ENCODE results near the gene TMEM42.

Gene TMEM42

DNA sequence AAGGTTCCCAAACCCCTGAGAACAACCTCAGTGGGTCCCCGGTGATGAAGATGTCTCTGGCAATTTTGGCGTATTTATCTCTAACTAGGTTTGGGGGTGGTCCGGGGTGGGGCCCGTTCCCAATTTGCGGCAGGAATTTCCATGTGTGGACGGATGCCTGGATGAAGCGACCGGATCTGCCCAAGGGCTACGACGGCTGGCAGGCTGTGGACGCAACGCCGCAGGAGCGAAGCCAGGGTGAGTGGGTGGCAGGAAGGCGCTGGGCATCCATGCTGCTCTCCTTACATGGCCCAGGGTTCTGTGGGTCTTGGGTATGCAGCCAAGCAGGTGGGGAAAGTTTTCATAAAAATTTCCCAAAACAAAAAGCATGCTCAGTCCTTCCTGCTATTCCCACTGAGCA, 42.0 kb downstream of the TMEM42 start:
- no peak for DNase-seq
- intact Hi-C loops (cut with DNase I) = no loop called here

DNA sequence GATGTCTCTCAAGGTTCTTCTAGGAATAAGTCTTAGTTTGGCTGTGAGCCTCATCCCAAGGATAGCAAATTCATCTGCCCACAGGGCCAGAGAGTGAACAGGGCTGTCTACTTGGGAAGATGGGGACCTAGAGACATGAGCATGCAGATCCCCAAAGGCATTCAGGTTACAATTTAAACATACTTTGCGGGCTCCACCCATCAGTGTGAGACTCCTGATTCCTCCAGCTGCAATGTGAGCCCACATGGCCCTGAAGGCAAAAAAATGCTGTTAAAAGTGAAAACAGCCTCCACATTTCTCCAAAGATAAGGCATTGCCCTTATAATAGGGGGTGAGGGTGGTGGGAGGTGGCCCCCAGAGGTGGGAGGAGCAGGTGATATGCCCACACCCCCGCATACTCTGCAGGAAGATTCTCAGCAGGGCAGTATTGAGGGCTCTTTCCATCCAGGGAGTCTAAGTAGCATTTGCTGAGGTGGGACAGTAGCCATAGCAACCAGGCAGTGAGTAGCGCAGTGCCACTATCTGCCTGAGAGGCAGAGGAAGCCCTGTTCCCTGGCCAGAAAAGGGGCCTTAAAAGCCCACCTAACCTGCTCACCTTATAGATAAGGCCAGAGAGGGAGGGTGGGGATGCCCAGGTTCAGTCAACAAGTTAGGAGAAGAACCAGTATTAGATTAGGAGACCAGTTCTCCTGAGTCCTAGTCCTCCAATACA, 43.9 kb downstream of the TMEM42 start:
- DNase-seq = no peak
- intact Hi-C loops (cut with DNase I) = no loop called here

DNA sequence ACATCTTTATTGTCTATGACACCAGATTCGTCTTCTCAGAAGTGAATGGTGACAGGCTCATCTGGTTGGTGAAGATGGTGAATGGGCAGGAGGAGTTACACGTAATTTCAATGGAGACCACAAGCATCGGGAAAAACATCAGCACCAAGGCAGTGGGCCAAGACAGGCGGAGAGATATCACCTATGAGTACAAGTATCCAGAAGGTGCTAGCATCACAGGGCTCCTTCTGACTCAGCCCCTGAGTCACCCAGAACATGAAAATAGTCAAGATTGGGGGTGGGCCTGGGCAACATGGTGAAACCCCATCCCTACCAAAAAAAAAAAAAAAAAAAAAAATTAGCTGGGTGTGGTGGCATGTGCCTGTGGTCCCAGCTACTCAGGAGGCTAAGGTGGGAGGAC, 45.3 kb downstream of the TMEM42 start:
- intact Hi-C loops (cut with DNase I) = no loop called here
- no peak for DNase-seq

DNA sequence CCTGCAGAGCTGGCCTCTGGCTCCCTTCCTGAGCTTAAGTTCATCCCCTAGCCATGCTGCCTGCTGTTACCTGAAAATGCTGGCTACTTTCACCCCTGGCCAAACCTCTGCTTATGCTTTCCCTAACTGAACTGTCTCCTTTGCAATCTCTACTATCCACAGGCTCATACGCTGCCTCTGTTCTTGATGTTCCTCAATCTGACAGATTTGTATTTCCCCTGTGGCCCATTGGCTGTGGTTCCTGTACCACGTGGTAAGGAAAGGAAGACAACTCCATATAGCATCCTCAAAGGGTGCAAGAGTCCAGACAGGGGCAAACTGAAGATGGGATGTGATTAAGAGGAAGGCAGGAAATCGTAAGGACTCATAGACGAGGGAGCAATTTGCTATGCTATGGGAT, 45.9 kb downstream of the TMEM42 start:
- intact Hi-C loops (cut with DNase I) = no loop called here
- no peak for DNase-seq

DNA sequence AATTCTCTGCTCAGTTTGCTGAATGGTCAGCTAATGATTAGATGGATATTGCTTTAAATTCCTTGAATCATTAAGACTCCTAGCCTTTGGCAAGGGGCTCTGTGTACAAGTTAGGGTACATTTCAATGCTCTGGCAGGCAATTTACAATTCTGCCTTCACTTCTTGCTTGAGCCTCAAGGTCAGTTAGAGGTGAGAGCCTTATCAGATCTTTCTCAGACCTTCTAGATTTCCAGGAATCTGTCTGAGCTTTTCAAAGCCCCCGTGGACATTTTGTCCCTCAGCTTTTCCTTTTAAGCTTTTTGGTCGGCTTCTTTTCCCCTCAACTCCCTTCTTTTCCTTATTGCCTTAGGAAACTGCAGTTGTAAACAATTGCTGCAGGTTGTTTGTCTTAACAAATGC, 47.4 kb downstream of the TMEM42 start:
- intact Hi-C loops (cut with DNase I) = no loop called here
- no peak for DNase-seq

DNA sequence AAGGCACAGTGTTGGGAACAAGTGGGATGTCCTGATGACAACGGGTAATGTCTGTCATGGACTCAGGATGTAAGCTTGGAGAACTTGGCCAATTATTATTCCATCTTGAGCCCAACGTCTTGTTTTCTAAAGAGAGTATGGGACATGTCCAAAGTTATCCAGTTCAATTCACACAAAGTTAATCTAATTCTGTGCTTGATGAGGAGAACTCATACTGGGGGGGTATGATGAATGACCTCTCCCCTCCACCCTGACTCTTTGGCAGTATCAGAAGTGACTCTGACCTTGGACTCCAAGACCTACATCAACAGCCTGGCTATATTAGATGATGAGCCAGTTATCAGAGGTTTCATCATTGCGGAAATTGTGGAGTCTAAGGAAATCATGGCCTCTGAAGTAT, 49.0 kb downstream of the TMEM42 start:
- intact Hi-C loops (cut with DNase I) = loop anchor here (10.0 kb wide), 1 partner anchor 376 kb away; no protein-coding TSS in a partner anchor
- no peak for DNase-seq

DNA sequence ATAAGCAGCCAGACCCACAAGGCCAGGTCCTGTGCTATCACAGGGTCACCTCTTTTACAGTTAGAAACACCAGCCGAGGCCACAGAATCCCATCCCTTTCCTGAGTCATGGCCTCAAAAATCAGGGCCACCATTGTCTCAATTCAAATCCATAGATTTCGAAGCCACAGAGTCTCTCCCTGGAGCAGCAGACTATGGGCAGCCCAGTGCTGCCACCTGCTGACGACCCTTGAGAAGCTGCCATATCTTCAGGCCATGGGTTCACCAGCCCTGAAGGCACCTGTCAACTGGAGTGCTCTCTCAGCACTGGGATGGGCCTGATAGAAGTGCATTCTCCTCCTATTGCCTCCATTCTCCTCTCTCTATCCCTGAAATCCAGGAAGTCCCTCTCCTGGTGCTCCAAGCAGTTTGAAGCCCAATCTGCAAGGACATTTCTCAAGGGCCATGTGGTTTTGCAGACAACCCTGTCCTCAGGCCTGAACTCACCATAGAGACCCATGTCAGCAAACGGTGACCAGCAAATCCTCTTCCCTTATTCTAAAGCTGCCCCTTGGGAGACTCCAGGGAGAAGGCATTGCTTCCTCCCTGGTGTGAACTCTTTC, 52.3 kb downstream of the TMEM42 start:
- intact Hi-C loops (cut with DNase I) = loop anchor here (10.0 kb wide), 1 partner anchor 379 kb away; no protein-coding TSS in a partner anchor
- DNase-seq = peak; percentile 30 to 86 (median 70)

DNA sequence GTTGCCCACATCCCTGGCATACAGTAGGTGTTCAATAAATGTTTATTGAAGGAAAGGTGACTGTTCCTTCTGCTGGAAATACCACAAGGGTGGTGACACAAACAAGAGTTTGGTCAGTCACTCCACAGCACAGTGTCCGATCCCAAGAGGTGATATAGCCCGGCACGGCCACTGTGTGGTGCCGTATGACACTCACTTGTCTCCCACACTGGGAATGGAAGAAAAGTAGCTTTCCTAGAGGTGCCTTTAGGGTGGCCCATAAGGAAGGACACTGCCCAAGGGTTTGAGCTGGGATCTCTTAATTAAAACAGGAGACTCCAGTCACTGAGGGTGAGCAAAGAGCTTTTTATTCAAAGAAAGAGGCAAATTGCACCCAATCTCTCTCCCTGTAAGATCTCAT, 53.2 kb downstream of the TMEM42 start:
- intact Hi-C loops (cut with DNase I) = loop anchor here (10.0 kb wide), 1 partner anchor 380 kb away; no protein-coding TSS in a partner anchor
- DNase-seq = peak in 2 of 42 donors; percentile 16 to 20

Data from head of caudate nucleus (tissue), 42 donors.